ENCODE results near the gene UFSP1. TPM values are rescaled to one million over a fixed set of nuclear protein-coding genes. Genes with fewer than 3 reads are reported as not detected.

Gene UFSP1
- total and polyA plus RNA-seq, 12 donors = 2.5 to 12.7 (median 5.9) TPM

DNA sequence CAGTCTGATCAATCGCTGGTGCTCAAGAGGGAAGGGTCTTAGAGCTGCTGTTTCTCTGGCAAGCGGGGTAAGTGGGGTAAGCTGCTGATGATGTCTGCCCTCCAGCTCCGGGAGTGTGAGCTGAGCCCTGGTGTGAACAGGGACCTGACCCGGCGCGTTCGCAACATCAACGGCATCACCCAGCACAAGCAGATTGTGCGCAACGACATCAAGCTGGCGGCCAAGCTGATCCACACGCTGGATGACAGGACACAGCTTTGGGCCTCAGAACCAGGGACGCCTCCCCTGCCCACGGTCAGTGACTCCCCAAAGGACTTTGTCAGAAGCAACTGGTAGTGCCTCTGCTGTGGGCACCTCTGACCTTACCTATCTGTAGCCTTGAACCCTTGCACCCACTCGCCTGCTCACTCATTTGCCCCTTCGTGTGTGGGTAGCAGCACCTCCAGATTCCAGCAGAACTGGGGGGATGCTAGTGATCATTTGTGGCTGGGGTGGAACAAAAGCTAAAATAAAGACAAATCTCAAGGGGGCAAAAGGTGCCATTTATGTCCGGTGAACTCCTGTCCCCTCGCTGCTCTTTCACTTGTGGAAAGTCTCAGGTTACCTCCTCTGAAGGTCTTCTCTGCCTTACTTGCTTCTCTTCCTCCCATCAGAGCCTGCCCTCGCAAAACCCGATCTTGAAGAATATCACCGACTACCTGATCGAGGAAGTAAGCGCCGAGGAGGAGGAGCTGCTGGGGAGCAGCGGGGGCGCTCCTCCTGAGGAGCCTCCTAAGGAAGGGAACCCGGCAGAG, 3.2 kb downstream of the UFSP1 start:
- intact Hi-C loops (cut with DNase I) = no loop called here
- Histone ChIP-seq H3K4me1 (replicated peaks in 1 of 2) (peaks cover 16 to 33% of the 10 kb centered on the region in 2 donors), H3K27ac (no peak overlapping the region)

GRCh38 chr7:100885440-100886141, 3.9 kb downstream of the UFSP1 start:
- intact Hi-C loops (cut with DNase I) = no loop called here
- Histone ChIP-seq H3K27me3 (no peaks in the 10 kb centered on the region), H3K27ac (no peak overlapping the region), H3K4me3 (no peak overlapping the region), H3K36me3 (replicated peaks in 1 of 2) (peaks cover 0 to 75% of the 10 kb centered on the region in 2 donors), H3K9me3 (replicated peaks in 1 of 3) (no peaks in the 10 kb centered on the region), H3K4me1 (replicated peaks in 1 of 2) (peaks cover 10 to 27% of the 10 kb centered on the region in 2 donors)
- no peak for DNase-seq
- 79 to 87% (median 86%) methylated on average over 22 of the region's 22 CpGs for WGBS, 4 donors
- TF ChIP-seq, protein P1, sequence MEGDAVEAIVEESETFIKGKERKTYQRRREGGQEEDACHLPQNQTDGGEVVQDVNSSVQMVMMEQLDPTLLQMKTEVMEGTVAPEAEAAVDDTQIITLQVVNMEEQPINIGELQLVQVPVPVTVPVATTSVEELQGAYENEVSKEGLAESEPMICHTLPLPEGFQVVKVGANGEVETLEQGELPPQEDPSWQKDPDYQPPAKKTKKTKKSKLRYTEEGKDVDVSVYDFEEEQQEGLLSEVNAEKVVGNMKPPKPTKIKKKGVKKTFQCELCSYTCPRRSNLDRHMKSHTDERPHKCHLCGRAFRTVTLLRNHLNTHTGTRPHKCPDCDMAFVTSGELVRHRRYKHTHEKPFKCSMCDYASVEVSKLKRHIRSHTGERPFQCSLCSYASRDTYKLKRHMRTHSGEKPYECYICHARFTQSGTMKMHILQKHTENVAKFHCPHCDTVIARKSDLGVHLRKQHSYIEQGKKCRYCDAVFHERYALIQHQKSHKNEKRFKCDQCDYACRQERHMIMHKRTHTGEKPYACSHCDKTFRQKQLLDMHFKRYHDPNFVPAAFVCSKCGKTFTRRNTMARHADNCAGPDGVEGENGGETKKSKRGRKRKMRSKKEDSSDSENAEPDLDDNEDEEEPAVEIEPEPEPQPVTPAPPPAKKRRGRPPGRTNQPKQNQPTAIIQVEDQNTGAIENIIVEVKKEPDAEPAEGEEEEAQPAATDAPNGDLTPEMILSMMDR (IDR thresholded peaks at IDR 0.05) = no peak
- TF ChIP-seq POLR2A (IDR thresholded peaks at IDR 0.05) = no peak

More for the DNA sequence above, 3.2 kb downstream of the UFSP1 start:
- Histone ChIP-seq H3K4me3 (no peak overlapping the region), H3K27me3 (no peaks in the 10 kb centered on the region), H3K9me3 (replicated peaks in 1 of 3) (no peaks in the 10 kb centered on the region), H3K36me3 (replicated peaks in 1 of 2) (peaks cover 0 to 71% of the 10 kb centered on the region in 2 donors)
- 85 to 90% (median 87%) methylated on average over 23 to 27 of the region's 27 CpGs for WGBS, 4 donors
- DNase-seq = peak in 1 of 7 donors; percentile 18
- TF ChIP-seq POLR2A (IDR thresholded peaks at IDR 0.05) = no peak
- TF ChIP-seq, protein P1 (IDR thresholded peaks at IDR 0.05) = no peak

- TF ChIP-seq POLR2A (IDR thresholded peaks at IDR 0.05) = no peak
- TF ChIP-seq, protein P1 (IDR thresholded peaks at IDR 0.05) = no peak
- intact Hi-C loops (cut with DNase I) = no loop called here
- peaks cover 0 to 75% of the 10 kb centered on the region in 2 donors for H3K36me3 ChIP-seq (replicated peaks in 1 of 2)
- WGBS, 4 donors = 84 to 88% (median 87%) methylated on average over 29 of the region's 29 CpGs
- no peak overlapping the region for H3K27ac ChIP-seq
- no peak overlapping the region for H3K4me3 ChIP-seq
- H3K4me1 ChIP-seq (replicated peaks in 1 of 2) = peaks cover 11 to 29% of the 10 kb centered on the region in 2 donors
- no peaks in the 10 kb centered on the region for H3K9me3 ChIP-seq (replicated peaks in 1 of 3)
- DNase-seq = no peak
- no peaks in the 10 kb centered on the region for H3K27me3 ChIP-seq
These were observed 4.6 kb downstream of the UFSP1 start for GRCh38 chr7:100884736-100885439.
